ENCODE data around the gene UBL4B. TPM values are rescaled to one million over a fixed set of nuclear protein-coding genes. Genes with fewer than 3 reads are reported as not detected.

UBL4B gene
- total and polyA plus RNA-seq, 9 donors = 0.31 TPM; not detected in 8

- WGBS, 3 donors = 72 to 88% (median 84%) methylated on average over 4 of the region's 4 CpGs
- Histone ChIP-seq H3K36me3 (no peaks in the 10 kb centered on the region), H3K27me3 (no peaks in the 10 kb centered on the region), H3K27ac (no peak overlapping the region), H3K4me1 (ENCODE audit: insufficient read depth) (peaks cover 5% of the 10 kb centered on the region), H3K4me3 (no peak overlapping the region), H3K9me3 (no peaks in the 10 kb centered on the region)
- no peak for DNase-seq
- TF ChIP-seq, protein P1, sequence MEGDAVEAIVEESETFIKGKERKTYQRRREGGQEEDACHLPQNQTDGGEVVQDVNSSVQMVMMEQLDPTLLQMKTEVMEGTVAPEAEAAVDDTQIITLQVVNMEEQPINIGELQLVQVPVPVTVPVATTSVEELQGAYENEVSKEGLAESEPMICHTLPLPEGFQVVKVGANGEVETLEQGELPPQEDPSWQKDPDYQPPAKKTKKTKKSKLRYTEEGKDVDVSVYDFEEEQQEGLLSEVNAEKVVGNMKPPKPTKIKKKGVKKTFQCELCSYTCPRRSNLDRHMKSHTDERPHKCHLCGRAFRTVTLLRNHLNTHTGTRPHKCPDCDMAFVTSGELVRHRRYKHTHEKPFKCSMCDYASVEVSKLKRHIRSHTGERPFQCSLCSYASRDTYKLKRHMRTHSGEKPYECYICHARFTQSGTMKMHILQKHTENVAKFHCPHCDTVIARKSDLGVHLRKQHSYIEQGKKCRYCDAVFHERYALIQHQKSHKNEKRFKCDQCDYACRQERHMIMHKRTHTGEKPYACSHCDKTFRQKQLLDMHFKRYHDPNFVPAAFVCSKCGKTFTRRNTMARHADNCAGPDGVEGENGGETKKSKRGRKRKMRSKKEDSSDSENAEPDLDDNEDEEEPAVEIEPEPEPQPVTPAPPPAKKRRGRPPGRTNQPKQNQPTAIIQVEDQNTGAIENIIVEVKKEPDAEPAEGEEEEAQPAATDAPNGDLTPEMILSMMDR (IDR thresholded peaks at IDR 0.05) = no peak
- no peak for TF ChIP-seq POLR2A (IDR thresholded peaks at IDR 0.05)
- TF ChIP-seq EP300 (IDR thresholded peaks at IDR 0.05) = no peak
- intact Hi-C loops (cut with DNase I) = no loop called here
These were observed 25.3 kb upstream of the UBL4B start for GRCh38 chr1:110086961-110087360.

- no peaks in the 10 kb centered on the region for H3K27me3 ChIP-seq
- TF ChIP-seq, protein P1 (IDR thresholded peaks at IDR 0.05) = peak in 2 of 3 donors; percentile 26 to 36
- no peak for TF ChIP-seq POLR2A (IDR thresholded peaks at IDR 0.05)
- H3K4me1 ChIP-seq (ENCODE audit: insufficient read depth) = peaks cover 5% of the 10 kb centered on the region
- H3K36me3 ChIP-seq = no peaks in the 10 kb centered on the region
- H3K4me3 ChIP-seq = no peak overlapping the region
- intact Hi-C loops (cut with DNase I) = no loop called here
- 54 to 59% (median 58%) methylated on average over 15 of the region's 15 CpGs for WGBS, 3 donors
- H3K27ac ChIP-seq = no peak overlapping the region
- H3K9me3 ChIP-seq = no peaks in the 10 kb centered on the region
- DNase-seq = peak in 2 of 5 donors; percentile 48 to 50
These were observed 24.2 kb upstream of the UBL4B start for GRCh38 chr1:110087812-110088738.

GRCh38 chr1:110088739-110089316 lies 23.4 kb upstream of the UBL4B start:
- Histone ChIP-seq H3K4me3 (no peak overlapping the region), H3K4me1 (ENCODE audit: insufficient read depth) (peaks cover 5% of the 10 kb centered on the region), H3K27me3 (no peaks in the 10 kb centered on the region), H3K9me3 (no peaks in the 10 kb centered on the region), H3K36me3 (no peaks in the 10 kb centered on the region), H3K27ac (no peak overlapping the region)
- TF ChIP-seq, protein P1 (IDR thresholded peaks at IDR 0.05) = no peak
- no peak for TF ChIP-seq POLR2A (IDR thresholded peaks at IDR 0.05)
- TF ChIP-seq EP300 (IDR thresholded peaks at IDR 0.05) = no peak
- intact Hi-C loops (cut with DNase I) = no loop called here
- WGBS, 3 donors = 86 to 89% (median 87%) methylated on average over 10 of the region's 10 CpGs
- DNase-seq = no peak

DNA sequence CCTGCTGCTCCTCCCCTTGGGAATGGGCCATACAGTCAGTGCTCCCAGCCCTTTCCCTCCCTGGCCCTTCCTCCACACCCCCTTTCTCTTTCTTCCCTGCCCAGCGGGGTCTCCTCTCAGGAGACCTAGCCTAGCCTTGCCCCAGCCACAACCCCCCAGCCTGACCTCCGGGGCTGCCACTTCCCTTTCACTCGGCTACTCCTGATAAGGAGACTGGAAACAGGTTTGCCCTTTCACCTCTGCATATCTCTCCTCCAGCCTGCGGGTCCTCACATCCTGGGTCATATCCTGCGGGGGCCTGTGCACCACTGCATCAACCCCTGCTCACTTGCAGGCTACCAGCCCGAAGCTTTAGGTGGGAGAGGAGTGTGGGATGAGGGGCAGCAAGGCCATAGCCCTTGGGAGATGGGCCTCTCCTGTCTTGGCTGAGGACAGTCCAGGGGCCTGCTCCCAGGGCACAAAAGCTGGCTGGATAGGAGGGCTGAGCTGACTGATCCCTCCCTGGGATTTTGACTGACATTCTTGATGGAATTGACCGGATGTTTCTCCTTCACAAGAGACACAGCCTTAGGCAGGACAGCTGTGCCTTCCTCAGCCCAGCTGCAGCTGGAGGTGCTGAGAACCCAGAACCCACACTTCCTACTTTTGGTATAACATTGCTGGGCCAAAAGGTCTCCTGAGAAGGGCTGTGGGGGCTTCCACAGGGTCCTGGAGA lies 22.5 kb upstream of the UBL4B start:
- no peak for DNase-seq
- Histone ChIP-seq H3K9me3 (no peaks in the 10 kb centered on the region), H3K4me1 (ENCODE audit: insufficient read depth) (peaks cover 5% of the 10 kb centered on the region), H3K27me3 (no peaks in the 10 kb centered on the region), H3K27ac (no peak overlapping the region), H3K36me3 (no peaks in the 10 kb centered on the region), H3K4me3 (no peak overlapping the region)
- 41 to 49% (median 41%) methylated on average over 7 of the region's 7 CpGs for WGBS, 3 donors
- intact Hi-C loops (cut with DNase I) = loop anchor here in 1 of 4 donors (5.0 kb wide), 1 partner anchor 32 kb away; no protein-coding TSS in a partner anchor
- TF ChIP-seq POLR2A (IDR thresholded peaks at IDR 0.05) = no peak
- TF ChIP-seq, protein P1 (IDR thresholded peaks at IDR 0.05) = no peak
- no peak for TF ChIP-seq EP300 (IDR thresholded peaks at IDR 0.05)

All from ovary (tissue), 9 donors.